ENCODE measurements around the gene SAMD4A. TPM values are rescaled to one million over a fixed set of nuclear protein-coding genes. Genes with fewer than 3 reads are reported as not detected.

The SAMD4A gene
- total RNA-seq, 4 donors from 2014 or later, result 39.8 to 53.3 (median 48.0) TPM

DNA sequence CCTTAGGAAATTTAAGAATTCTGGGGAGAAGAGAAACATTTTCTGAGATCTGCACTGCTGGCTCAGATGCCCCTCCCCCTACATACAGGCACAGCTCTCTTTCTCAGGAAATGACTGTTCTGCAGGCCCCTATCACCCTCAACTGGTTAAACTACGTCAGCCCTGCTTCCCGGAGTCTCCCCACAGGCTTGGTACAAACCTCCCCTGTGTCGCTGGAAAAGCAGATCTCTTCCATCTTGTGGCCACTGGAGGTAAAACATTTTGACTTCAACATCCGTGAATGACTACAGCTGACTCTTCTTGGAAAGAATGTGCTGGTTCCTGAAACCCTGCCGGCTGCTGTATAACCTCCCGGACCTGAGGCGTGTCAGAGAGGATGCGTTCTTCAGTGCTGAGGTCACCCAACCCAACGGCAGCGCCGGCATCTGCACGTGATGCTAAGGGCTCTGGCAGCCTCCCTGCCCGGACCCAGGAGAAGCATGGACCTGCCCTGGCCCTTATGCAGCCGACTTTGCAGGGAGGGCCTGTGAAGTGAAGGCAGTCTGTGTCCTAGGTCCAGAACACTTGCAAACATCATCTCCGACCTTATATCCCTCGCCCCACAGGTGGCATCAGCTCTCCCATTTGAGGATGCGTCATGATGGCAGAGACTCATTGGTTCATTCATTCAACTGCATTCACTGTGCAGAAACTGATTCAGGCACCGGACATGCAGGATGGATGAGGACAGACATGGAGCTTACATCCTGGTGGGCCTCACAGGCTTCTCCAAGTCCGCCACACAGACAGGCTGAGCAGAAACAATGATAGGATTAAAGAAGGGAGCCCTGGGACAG, 206.5 kb downstream of the SAMD4A start:
- Histone ChIP-seq H3K27ac (peak overlapping the region; percentile 76 to 92 (median 82)), H3K9me3 (no peaks in the 10 kb centered on the region), H3K4me1 (peaks cover 0 to 57% (median 19%) of the 10 kb centered on the region in 4 donors), H3K36me3 (peaks cover 0 to 55% (median 0%) of the 10 kb centered on the region in 3 donors), H3K27me3 (no peaks in the 10 kb centered on the region), H3K4me3 (no peak overlapping the region)
- 13 to 21% methylated on average over 18 to 19 of the region's 19 CpGs for WGBS, 2 donors
- peak; percentile 61 to 85 for DNase-seq (ENCODE audit: low spot score in 2 of 2)
- TF ChIP-seq POLR2A (IDR thresholded peaks at IDR 0.05) (no peak), CTCF (IDR thresholded peaks at IDR 0.05) (peak; percentile 27 to 87 (median 62)), EP300 (IDR thresholded peaks at IDR 0.05) (peak; percentile 26 to 88)

DNA sequence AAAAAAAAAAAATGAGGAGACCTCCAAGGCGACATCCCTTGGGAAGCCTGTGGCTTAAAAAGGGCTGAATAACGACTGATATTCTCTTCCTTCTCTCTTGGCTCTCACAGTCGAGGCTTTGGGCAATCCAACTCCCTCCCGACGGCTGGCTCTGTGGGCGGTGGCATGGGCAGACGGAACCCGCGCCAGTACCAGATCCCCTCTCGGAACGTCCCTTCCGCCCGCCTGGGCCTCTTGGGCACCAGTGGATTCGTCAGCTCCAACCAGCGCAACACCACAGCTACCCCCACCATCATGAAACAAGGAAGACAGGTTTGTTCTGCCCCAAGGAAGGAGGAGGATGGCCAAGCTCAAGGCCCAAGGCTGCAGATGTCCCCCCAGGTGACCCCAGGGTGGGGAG, 207.9 kb downstream of the SAMD4A start:
- no peak overlapping the region for H3K4me3 ChIP-seq
- peaks cover 0 to 57% (median 19%) of the 10 kb centered on the region in 4 donors for H3K4me1 ChIP-seq
- peaks cover 0 to 56% (median 0%) of the 10 kb centered on the region in 3 donors for H3K36me3 ChIP-seq
- no peaks in the 10 kb centered on the region for H3K9me3 ChIP-seq
- H3K27ac ChIP-seq, result no peak overlapping the region
- no peak for DNase-seq (ENCODE audit: low spot score in 2 of 2)
- WGBS, 2 donors, result 87 to 91% methylated on average over 15 of the region's 15 CpGs
- TF ChIP-seq CTCF (IDR thresholded peaks at IDR 0.05), result no peak
- TF ChIP-seq POLR2A (IDR thresholded peaks at IDR 0.05), result no peak
- TF ChIP-seq EP300 (IDR thresholded peaks at IDR 0.05), result no peak
- H3K27me3 ChIP-seq, result no peaks in the 10 kb centered on the region

- no peak for DNase-seq (ENCODE audit: low spot score in 2 of 2)
- Histone ChIP-seq H3K27me3 (no peaks in the 10 kb centered on the region), H3K27ac (peak overlapping the region in 1 of 4 donors; percentile 40), H3K36me3 (peaks cover 0 to 56% (median 0%) of the 10 kb centered on the region in 3 donors), H3K9me3 (no peaks in the 10 kb centered on the region), H3K4me1 (peaks cover 0 to 57% (median 19%) of the 10 kb centered on the region in 4 donors), H3K4me3 (no peak overlapping the region)
- 64 to 66% methylated on average over 8 of the region's 8 CpGs for WGBS, 2 donors
- TF ChIP-seq EP300 (IDR thresholded peaks at IDR 0.05) (no peak), POLR2A (IDR thresholded peaks at IDR 0.05) (no peak), CTCF (IDR thresholded peaks at IDR 0.05) (no peak)
Measured at GRCh38 chr14:54775486-54776140, 208.7 kb downstream of the SAMD4A start.

DNA sequence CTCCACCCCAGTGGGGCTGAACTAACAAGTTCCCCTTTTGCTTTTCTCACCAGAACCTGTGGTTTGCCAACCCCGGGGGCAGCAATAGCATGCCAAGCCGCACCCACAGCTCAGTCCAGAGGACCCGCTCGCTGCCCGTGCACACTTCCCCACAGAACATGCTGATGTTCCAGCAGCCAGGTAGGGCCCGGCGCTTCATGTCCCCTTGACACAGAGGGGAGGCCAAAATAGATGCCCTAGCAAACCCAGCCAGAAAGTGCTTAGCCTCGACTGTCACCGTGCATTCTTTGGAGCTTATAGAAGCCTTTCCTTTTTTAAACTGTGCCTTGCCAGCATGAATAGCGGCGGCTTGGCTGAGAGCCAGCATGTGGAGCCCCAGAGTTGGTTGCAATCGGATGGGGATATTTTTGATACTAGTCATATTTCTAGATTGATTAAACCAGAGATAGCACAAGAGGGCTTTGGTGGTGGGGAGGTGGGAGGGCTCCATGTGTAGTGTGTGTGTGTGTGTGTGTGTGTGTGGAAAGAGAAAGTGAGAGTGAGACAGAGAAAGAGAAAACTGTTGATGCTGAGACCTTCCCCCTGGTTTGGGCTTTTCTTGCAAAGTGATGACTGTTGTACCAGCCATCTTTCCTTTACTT, 209.6 kb downstream of the SAMD4A start:
- H3K4me1 ChIP-seq, result peaks cover 0 to 53% (median 19%) of the 10 kb centered on the region in 4 donors
- H3K36me3 ChIP-seq, result peaks cover 0 to 58% (median 0%) of the 10 kb centered on the region in 3 donors
- 29 to 35% methylated on average over 12 of the region's 12 CpGs for WGBS, 2 donors
- H3K4me3 ChIP-seq, result no peak overlapping the region
- peak overlapping the region in 1 of 4 donors; percentile 60 for H3K27ac ChIP-seq
- H3K27me3 ChIP-seq, result no peaks in the 10 kb centered on the region
- H3K9me3 ChIP-seq, result no peaks in the 10 kb centered on the region
- peak in 1 of 2 donors; percentile 20 for DNase-seq (ENCODE audit: low spot score in 2 of 2)
- TF ChIP-seq POLR2A (IDR thresholded peaks at IDR 0.05) (no peak), EP300 (IDR thresholded peaks at IDR 0.05) (peak in 1 of 2 donors; percentile 6)

DNA sequence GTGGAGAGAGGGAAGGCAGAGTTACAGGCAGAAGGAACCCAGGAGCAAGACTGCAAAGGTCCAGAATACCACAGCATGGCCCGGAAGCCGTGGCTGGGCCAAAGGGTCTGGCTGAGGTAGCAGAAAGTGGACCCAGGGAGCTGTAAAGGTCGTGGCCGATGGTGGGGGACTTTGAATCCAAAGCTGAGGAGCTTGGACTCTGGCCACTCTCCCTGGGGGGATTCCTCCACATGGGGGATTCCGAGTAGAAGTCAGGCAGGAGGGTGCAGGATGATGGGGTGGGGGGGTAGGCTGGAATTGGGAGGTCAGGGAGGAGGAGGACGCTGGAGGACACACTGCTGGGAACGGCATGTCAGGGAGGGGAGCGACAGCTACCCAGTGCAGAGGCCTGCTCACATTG, 210.5 kb downstream of the SAMD4A start:
- H3K27me3 ChIP-seq, result no peaks in the 10 kb centered on the region
- no peaks in the 10 kb centered on the region for H3K9me3 ChIP-seq
- no peak for DNase-seq (ENCODE audit: low spot score in 2 of 2)
- H3K27ac ChIP-seq, result no peak overlapping the region
- H3K4me1 ChIP-seq, result peaks cover 0 to 43% (median 19%) of the 10 kb centered on the region in 4 donors
- no peak overlapping the region for H3K4me3 ChIP-seq
- WGBS, 2 donors, result 66 to 72% methylated on average over 8 of the region's 8 CpGs
- TF ChIP-seq POLR2A (IDR thresholded peaks at IDR 0.05), result no peak
- no peak for TF ChIP-seq CTCF (IDR thresholded peaks at IDR 0.05)
- no peak for TF ChIP-seq EP300 (IDR thresholded peaks at IDR 0.05)
- peaks cover 0 to 66% (median 0%) of the 10 kb centered on the region in 3 donors for H3K36me3 ChIP-seq

Data from tibial nerve (tissue), 4 donors.